SK-N-SH (cell line): ENCODE data around the gene PTOV1. TPM values are rescaled to one million over a fixed set of nuclear protein-coding genes. Genes with fewer than 3 reads are reported as not detected.

Experiments
- CTCF ChIA-PET: fragments of 300-600, 350-600 bp; formaldehyde crosslinking; extraction: SDS; loops from one replicate; lab custom pipeline; 2021; lab: Yijun Ruan, JAX
- POLR2A ChIA-PET: fragments of 350-600 bp; sonication (Branson Sonifier 250); formaldehyde crosslinking; extraction: SDS; loops from one replicate; lab custom pipeline; 2020; ENCODE audit warnings: antibody characterized with exemption, inconsistent platforms; lab: Yijun Ruan, JAX
- DNase-seq: peaks from one replicate; pipeline ENCODE4 v3.0.0; 2012
- H2AFZ ChIP-seq: fragments of 200-600 bp; sonication (generic); 2 replicates; pipeline ENCODE4 v1.8.1; 2016; ENCODE audit warnings: antibody characterized with exemption, mild to moderate bottlenecking, low read depth
- H3F3A ChIP-seq: fragments of 200-600 bp; sonication (generic); replicated peaks from 2 replicates; pipeline ENCODE3; 2016; ENCODE audit warnings: antibody characterized with exemption, mild to moderate bottlenecking; ENCODE audit not compliant: insufficient read depth
- H3K27ac ChIP-seq, 2 experiments: fragments of 200-500 bp in 1 of 2; fragments of 200-600 bp in 1 of 2; sonication (Bioruptor generic) in 1 of 2; sonication (generic), shearing (Covaris generic) in 1 of 2; 2 replicates each; pipeline versions ENCODE4 v1.5.1 to v1.6.1; 2014 to 2016; ENCODE audit warnings: low read depth in 2 of 2, inconsistent platforms in 1 of 2, low read length in 1 of 2, mild to moderate bottlenecking in 1 of 2, mixed read lengths in 1 of 2
- H3K27me3 ChIP-seq: fragments of 200-600 bp; sonication (generic), shearing (Covaris generic); 2 replicates; pipeline ENCODE4 v1.6.1; 2016; ENCODE audit warnings: mixed run types; ENCODE audit not compliant: insufficient read depth
- H3K36me3 ChIP-seq, 2 experiments: fragments of 200-500 bp in 1 of 2; fragments of 200-600 bp in 1 of 2; sonication (Bioruptor generic) in 1 of 2; sonication (generic) in 1 of 2; replicated peaks in 1 of 2; 2 replicates each; pipeline versions ENCODE3 to v1.5.1; 2014 to 2016; ENCODE audit warnings: low read length in 1 of 2, mild to moderate bottlenecking in 1 of 2; ENCODE audit not compliant: insufficient read depth in 2 of 2, control insufficient read depth in 1 of 2
- H3K4me1 ChIP-seq, 2 experiments: fragments of 200-500 bp in 1 of 2; fragments of 200-600 bp in 1 of 2; sonication (Bioruptor generic) in 1 of 2; sonication (generic), shearing (Covaris generic) in 1 of 2; 2 replicates each; pipeline versions ENCODE4 v1.5.1 to v1.6.1; 2014 to 2016; ENCODE audit warnings: low read depth in 1 of 2, low read length in 1 of 2, mixed run types in 1 of 2; ENCODE audit not compliant: insufficient read depth in 2 of 2, control insufficient read depth in 1 of 2
- H3K4me2 ChIP-seq: fragments of 200-600 bp; sonication (generic), shearing (Covaris generic); 2 replicates; pipeline ENCODE4 v1.6.1; 2017; ENCODE audit warnings: mixed run types
- H3K4me3 ChIP-seq, 2 experiments: fragments of 200-500 bp in 1 of 2; fragments of 200-600 bp in 1 of 2; sonication (Bioruptor generic) in 1 of 2; sonication (generic), shearing (Covaris generic) in 1 of 2; 2 replicates each; pipeline versions ENCODE4 v1.5.1 to v1.8.1; 2014 to 2016; ENCODE audit warnings: low read depth in 2 of 2, inconsistent platforms in 1 of 2, low read length in 1 of 2, mild to moderate bottlenecking in 1 of 2, mixed read lengths in 1 of 2, moderate library complexity in 1 of 2
- H3K79me2 ChIP-seq: fragments of 200-600 bp; sonication (generic); 2 replicates; pipeline ENCODE4 v1.8.1; 2017; ENCODE audit warnings: mild to moderate bottlenecking; ENCODE audit not compliant: insufficient read depth
- H3K9ac ChIP-seq: fragments of 200-600 bp; sonication (generic); 2 replicates; pipeline ENCODE4 v1.6.1; 2017; ENCODE audit warnings: mixed run types
- H3K9me2 ChIP-seq: fragments of 200-600 bp; sonication (generic); 2 replicates; pipeline ENCODE4 v1.6.1; 2017; ENCODE audit warnings: mixed run types
- H3K9me3 ChIP-seq: fragments of 200-600 bp; sonication (generic); 2 replicates; pipeline ENCODE4 v1.6.1; 2017; ENCODE audit warnings: mixed run types, mild to moderate bottlenecking, moderate library complexity
- H4K20me1 ChIP-seq: fragments of 200-600 bp; sonication (generic); 2 replicates; pipeline ENCODE4 v1.6.1; 2017; ENCODE audit warnings: mild to moderate bottlenecking, mixed run types; ENCODE audit not compliant: insufficient read depth
- CHD2 ChIP-seq: fragments of 150-350 bp; IDR thresholded peaks from 2 replicates; pipeline ENCODE4 v1.6.1; 2018; ENCODE audit warnings: low read length; ENCODE audit not compliant: partially characterized antibody
- ELF1 ChIP-seq: IDR thresholded peaks from 2 replicates; pipeline ENCODE4 v1.4.0; 2012
- FOSL2 ChIP-seq: IDR thresholded peaks from 2 replicates; pipeline ENCODE4 v1.4.0; 2012; ENCODE audit warnings: low read depth, mild to moderate bottlenecking, moderate library complexity, borderline replicate concordance
- FOXJ3 ChIP-seq: sonication (generic); formaldehyde crosslinking; IDR thresholded peaks from 2 replicates; pipeline ENCODE4 v1.5.1; 2020; ENCODE audit warnings: mild to moderate bottlenecking, missing genetic modification reagents
- FOXM1 ChIP-seq: IDR thresholded peaks from 2 replicates; pipeline ENCODE4 v1.4.0; 2012; ENCODE audit warnings: low read depth, mild to moderate bottlenecking
- GATA2 ChIP-seq: sonication (generic); formaldehyde crosslinking; IDR thresholded peaks from 2 replicates; pipeline ENCODE4 v1.5.0; 2020; ENCODE audit warnings: mild to moderate bottlenecking, missing genetic modification reagents
- JUND ChIP-seq: IDR thresholded peaks from 2 replicates; pipeline ENCODE4 v1.4.0; 2012
- RAD21 ChIP-seq: IDR thresholded peaks from 2 replicates; pipeline ENCODE4 v1.6.1; 2012; ENCODE audit warnings: mild to moderate bottlenecking, low read length
- RCOR1 ChIP-seq: fragments of 150-350 bp; IDR thresholded peaks from 2 replicates; pipeline ENCODE4 v1.6.1; 2017; ENCODE audit warnings: antibody characterized with exemption, low read length
- SIN3A ChIP-seq: IDR thresholded peaks from 2 replicates; pipeline ENCODE4 v1.6.1; 2012; ENCODE audit warnings: low read depth, mild to moderate bottlenecking, low read length, moderate library complexity, borderline replicate concordance
- TAF1 ChIP-seq: IDR thresholded peaks from 2 replicates; pipeline ENCODE4 v1.6.1; 2012; ENCODE audit warnings: low read depth, mild to moderate bottlenecking, low read length, moderate library complexity, borderline replicate concordance
- TCF12 ChIP-seq: IDR thresholded peaks from 2 replicates; pipeline ENCODE4 v1.4.0; 2012
- TEAD4 ChIP-seq: IDR thresholded peaks from 2 replicates; pipeline ENCODE4 v1.4.0; 2012; ENCODE audit warnings: mild to moderate bottlenecking, borderline replicate concordance; ENCODE audit not compliant: insufficient read depth
- YY1 ChIP-seq: IDR thresholded peaks from 2 replicates; pipeline ENCODE4 v1.4.0; 2012; ENCODE audit warnings: low read depth, mild to moderate bottlenecking
- WGBS: methylation state at CpG from one replicate; pipeline ENCODE4 v1.1.6; 2017; ENCODE audit warnings: low lambda C conversion rate; 5-methylcytosine and 5-hydroxymethylcytosine counted together
- polyA plus RNA-seq, 3 experiments: library from polyadenylated mRNA; depleted of rRNA; stranded (reverse); fragments of >200 nt; gene quantifications; 2 replicates each; pipeline ENCODE4 v1.2.3, GENCODE V29; 2012
- TF ChIP-seq, protein P1 (sequence below): IDR thresholded peaks from 2 replicates; pipeline ENCODE4; 2012
- TF ChIP-seq, protein P2 (sequence below): fragments of 150-350 bp; IDR thresholded peaks from 2 replicates; pipeline ENCODE4 v1.6.1; 2016; ENCODE audit warnings: mild to moderate bottlenecking, low read depth, low read length
- TF ChIP-seq, protein P3 (sequence below): IDR thresholded peaks from 2 replicates; pipeline ENCODE4 v1.4.0; 2012; ENCODE audit warnings: low read depth, borderline replicate concordance

The PTOV1 gene
- polyA plus RNA-seq, 1 of the 3 experiments (the other 2 are of a cell fraction) = 95.0 TPM

DNA sequence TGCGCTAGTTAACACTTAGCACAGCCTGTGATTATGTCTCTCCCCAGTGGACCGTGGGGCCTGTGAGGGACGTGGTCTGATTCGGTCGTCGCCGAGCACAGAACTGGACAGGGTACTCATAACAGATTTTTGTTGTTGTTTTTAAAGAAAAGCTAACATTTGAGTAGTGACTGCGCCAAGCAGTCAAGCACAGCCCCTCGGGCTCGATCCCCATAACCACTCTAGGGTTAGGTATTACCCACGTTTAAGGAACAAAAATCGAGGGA lies 805 bp upstream of the PTOV1 start:
- no peaks in the 10 kb centered on the region for H3K9me2 ChIP-seq
- 0 out of 2 replicates have a peak overlapping the region, but pooled peaks have one; percentile 67 for H2AFZ ChIP-seq
- WGBS = 25% methylated on average over 12 of the region's 12 CpGs
- ChIA-PET CTCF (interaction anchor here (0.7 to 2.3 kb wide), 7 partner anchors 11 to 41 kb away, joined by 3 to 8 read pairs (median 4); partner anchors contain the start of genes FUZ and MED25), POLR2A (interaction anchor here (1.0 to 3.2 kb wide), 14 partner anchors 9 to 210 kb away, joined by 3 to 25 read pairs (median 6); partner anchors contain the start of genes AKT1S1, FUZ, RRAS and TBC1D17)
- H3K27ac ChIP-seq = peak overlapping the region; percentile 77 to 99
- H3K4me3 ChIP-seq = peak overlapping the region; percentile 77 to 89
- H3K36me3 ChIP-seq = peaks cover 4 to 9% of the 10 kb centered on the region in 2 experiments
- H3K9me3 ChIP-seq = no peaks in the 10 kb centered on the region
- H3K4me2 ChIP-seq = peak overlapping the region; percentile 88
- TF ChIP-seq FOXJ3 (CRISPR knock-in tag) (no peak), ELF1 (no peak), TCF12 (no peak), RCOR1 (no peak), FOSL2 (no peak), SIN3A (no peak), JUND (no peak), TAF1 (no peak), YY1 (no peak), RAD21 (no peak), GATA2 (CRISPR knock-in tag) (no peak), CHD2 (no peak), TEAD4 (no peak), FOXM1 (no peak)
- TF ChIP-seq, protein P1, sequence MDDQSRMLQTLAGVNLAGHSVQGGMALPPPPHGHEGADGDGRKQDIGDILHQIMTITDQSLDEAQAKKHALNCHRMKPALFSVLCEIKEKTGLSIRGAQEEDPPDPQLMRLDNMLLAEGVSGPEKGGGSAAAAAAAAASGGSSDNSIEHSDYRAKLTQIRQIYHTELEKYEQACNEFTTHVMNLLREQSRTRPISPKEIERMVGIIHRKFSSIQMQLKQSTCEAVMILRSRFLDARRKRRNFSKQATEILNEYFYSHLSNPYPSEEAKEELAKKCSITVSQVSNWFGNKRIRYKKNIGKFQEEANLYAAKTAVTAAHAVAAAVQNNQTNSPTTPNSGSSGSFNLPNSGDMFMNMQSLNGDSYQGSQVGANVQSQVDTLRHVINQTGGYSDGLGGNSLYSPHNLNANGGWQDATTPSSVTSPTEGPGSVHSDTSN = no peak
- peaks cover 50% of the 10 kb centered on the region for H3K79me2 ChIP-seq
- H3K4me1 ChIP-seq = peaks cover 15 to 32% of the 10 kb centered on the region in 2 experiments; a peak in 3 of 4 replicates
- peaks cover 34% of the 10 kb centered on the region for H4K20me1 ChIP-seq
- H3F3A ChIP-seq = peaks cover 41% of the 10 kb centered on the region
- no peak for DNase-seq
- no peaks in the 10 kb centered on the region for H3K27me3 ChIP-seq
- peak overlapping the region; percentile 99; the same call in 1 of the 2 replicates for H3K9ac ChIP-seq

DNA sequence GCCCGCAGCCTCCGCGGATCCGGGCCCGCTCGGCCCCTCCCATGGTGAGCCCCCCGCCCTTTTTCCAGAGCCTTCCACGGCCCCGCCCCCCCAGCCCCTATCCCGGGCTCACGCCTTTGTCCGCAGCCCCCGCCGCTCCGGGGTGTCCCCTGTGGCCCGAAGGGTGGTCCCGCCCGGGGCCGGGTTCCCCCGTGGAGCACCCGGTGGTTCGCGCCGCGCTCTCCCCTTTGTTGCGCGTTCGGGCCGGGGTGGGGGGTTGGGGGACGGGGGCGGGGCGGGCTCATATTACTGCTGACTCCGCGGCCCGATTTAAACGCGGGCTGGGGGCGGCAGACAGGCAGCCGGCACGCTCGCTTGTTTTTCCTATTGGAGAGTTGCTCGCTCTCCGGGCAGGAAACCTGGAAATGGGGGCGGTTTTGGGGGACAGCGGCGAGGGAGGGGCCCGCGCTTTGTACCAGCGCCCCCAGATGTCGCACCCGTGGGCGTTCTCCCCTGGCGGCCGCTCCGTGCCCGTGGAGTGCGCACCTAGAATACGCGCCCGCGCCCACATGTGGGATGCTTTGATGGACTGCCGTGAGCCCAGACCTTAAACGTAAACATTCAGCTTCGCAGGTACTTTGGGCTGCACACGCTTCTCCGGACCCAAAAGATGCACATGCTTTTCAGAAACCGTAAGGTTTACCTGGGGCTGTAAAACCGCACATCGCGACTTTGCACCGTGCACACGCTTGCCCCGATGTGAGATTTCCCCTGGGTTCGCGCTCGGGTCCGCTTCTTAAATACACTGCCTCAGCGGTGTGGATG lies 699 bp downstream of the PTOV1 start:
- peak overlapping the region; percentile 77 to 89 for H3K4me3 ChIP-seq
- H3K27ac ChIP-seq = peak overlapping the region in 1 of 2 experiments; percentile 97; a peak in 2 of 4 replicates
- H3K9me3 ChIP-seq = no peaks in the 10 kb centered on the region
- CTCF ChIA-PET = interaction anchor here (0.7 to 4.2 kb wide), 7 partner anchors 11 to 101 kb away, joined by 3 to 20 read pairs (median 4); no protein-coding TSS in a partner anchor
- POLR2A ChIA-PET = interaction anchor here (1.3 to 3.2 kb wide), 7 partner anchors 9 to 164 kb away, joined by 4 to 25 read pairs (median 15); partner anchors contain the start of genes AKT1S1, FUZ and TBC1D17
- DNase-seq = peak; percentile 80
- H3K27me3 ChIP-seq = no peaks in the 10 kb centered on the region
- H3K9me2 ChIP-seq = no peaks in the 10 kb centered on the region
- peak overlapping the region; percentile 42; the same call in 1 of the 2 replicates for H3K9ac ChIP-seq
- WGBS = 11% methylated on average over 36 of the region's 78 CpGs
- peaks cover 49% of the 10 kb centered on the region for H4K20me1 ChIP-seq
- no peak overlapping the region for H2AFZ ChIP-seq
- peaks cover 9 to 12% of the 10 kb centered on the region in 2 experiments for H3K36me3 ChIP-seq
- TF ChIP-seq FOXJ3 (CRISPR knock-in tag) (no peak), FOSL2 (no peak), TEAD4 (no peak), SIN3A (peak; percentile 38; the same call in 1 of the 2 replicates)
- TF ChIP-seq, protein P2, sequence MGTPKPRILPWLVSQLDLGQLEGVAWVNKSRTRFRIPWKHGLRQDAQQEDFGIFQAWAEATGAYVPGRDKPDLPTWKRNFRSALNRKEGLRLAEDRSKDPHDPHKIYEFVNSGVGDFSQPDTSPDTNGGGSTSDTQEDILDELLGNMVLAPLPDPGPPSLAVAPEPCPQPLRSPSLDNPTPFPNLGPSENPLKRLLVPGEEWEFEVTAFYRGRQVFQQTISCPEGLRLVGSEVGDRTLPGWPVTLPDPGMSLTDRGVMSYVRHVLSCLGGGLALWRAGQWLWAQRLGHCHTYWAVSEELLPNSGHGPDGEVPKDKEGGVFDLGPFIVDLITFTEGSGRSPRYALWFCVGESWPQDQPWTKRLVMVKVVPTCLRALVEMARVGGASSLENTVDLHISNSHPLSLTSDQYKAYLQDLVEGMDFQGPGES = no peak
- TF ChIP-seq, protein P3, sequence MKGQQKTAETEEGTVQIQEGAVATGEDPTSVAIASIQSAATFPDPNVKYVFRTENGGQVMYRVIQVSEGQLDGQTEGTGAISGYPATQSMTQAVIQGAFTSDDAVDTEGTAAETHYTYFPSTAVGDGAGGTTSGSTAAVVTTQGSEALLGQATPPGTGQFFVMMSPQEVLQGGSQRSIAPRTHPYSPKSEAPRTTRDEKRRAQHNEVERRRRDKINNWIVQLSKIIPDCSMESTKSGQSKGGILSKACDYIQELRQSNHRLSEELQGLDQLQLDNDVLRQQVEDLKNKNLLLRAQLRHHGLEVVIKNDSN = no peak
- TF ChIP-seq, all 33 proteins: peak for 1
- peak overlapping the region; percentile 90 for H3K4me2 ChIP-seq
- H3F3A ChIP-seq = peaks cover 49% of the 10 kb centered on the region
- H3K4me1 ChIP-seq = peaks cover 15 to 32% of the 10 kb centered on the region in 2 experiments; a peak in 3 of 4 replicates
- H3K79me2 ChIP-seq = peaks cover 53% of the 10 kb centered on the region
